GM19351 (cell line): ENCODE measurements around the gene MIA2.
A peak's percentile ranks its signal among the peaks of the same experiment; 100 is the strongest.
"Not testable (repeated sequence)": the region's sequence is repeated elsewhere in the genome, so short reads cannot be mapped to it uniquely, and the experiment has no call there.

Experiments
- ATAC-seq: cut with Tn5 transposase; IDR thresholded peaks from one replicate; pipeline ENCODE4 v1.9.1; 2021; ENCODE audit warnings: mild to moderate bottlenecking, moderate library complexity; ENCODE audit not compliant: unreplicated experiment

MIA2 gene

GRCh38 chr14:39229601-39230110 is 4.1 kb upstream of the MIA2 start:
- ATAC-seq: no peak

- no peak for ATAC-seq
Measured at GRCh38 chr14:39230416-39231035, 3.2 kb upstream of the MIA2 start.

- peak; percentile 80 for ATAC-seq
Measured at GRCh38 chr14:39231751-39232553, 1.8 kb upstream of the MIA2 start.

GRCh38 chr14:39232554-39233415 is 930 bp upstream of the MIA2 start:
- no peak for ATAC-seq

GRCh38 chr14:39234986-39235385 is 1.3 kb downstream of the MIA2 start:
- not testable (repeated sequence) for ATAC-seq

- ATAC-seq: not testable (repeated sequence)
Measured at GRCh38 chr14:39235466-39235865, 1.8 kb downstream of the MIA2 start.

- ATAC-seq: no peak
Measured at GRCh38 chr14:39240769-39241168, 7.1 kb downstream of the MIA2 start.

GRCh38 chr14:39241637-39242036 is 7.9 kb downstream of the MIA2 start:
- ATAC-seq: no peak

GRCh38 chr14:39243831-39244230 is 10.1 kb downstream of the MIA2 start:
- no peak for ATAC-seq

GRCh38 chr14:39246618-39247017 is 12.9 kb downstream of the MIA2 start:
- no peak for ATAC-seq

GRCh38 chr14:39247256-39247655 is 13.5 kb downstream of the MIA2 start:
- ATAC-seq: no peak

- no peak for ATAC-seq
Measured at GRCh38 chr14:39251547-39251946, 17.8 kb downstream of the MIA2 start.

- ATAC-seq: not testable (repeated sequence)
Measured at GRCh38 chr14:39257388-39257787, 23.7 kb downstream of the MIA2 start.

GRCh38 chr14:39258782-39259545 is 25.2 kb downstream of the MIA2 start:
- no peak for ATAC-seq

- ATAC-seq: not testable (repeated sequence)
Measured at GRCh38 chr14:39260161-39260560, 26.4 kb downstream of the MIA2 start.

- ATAC-seq: not testable (repeated sequence)
Measured at GRCh38 chr14:39262214-39262613, 28.5 kb downstream of the MIA2 start.

GRCh38 chr14:39264057-39264456 is 30.3 kb downstream of the MIA2 start:
- ATAC-seq: no peak

- ATAC-seq: no peak
Measured at GRCh38 chr14:39264558-39264957, 30.8 kb downstream of the MIA2 start.

GRCh38 chr14:39265033-39265432 is 31.3 kb downstream of the MIA2 start:
- no peak for ATAC-seq

GRCh38 chr14:39265806-39266524 is 32.2 kb downstream of the MIA2 start:
- ATAC-seq: no peak
